Measurements from ENCODE around the gene BPI.

BPI gene

GRCh38 chr20:38267296-38267695 is 36.7 kb upstream of the BPI start:
- no peak overlapping the region; the same call in 1 of the 2 replicates for H3K27ac ChIP-seq (replicated peaks)
- DNase-seq (ENCODE audit: low read depth in 1 of 2, low spot score in 1 of 2) = peak in 1 of 2 experiments; percentile 40
- no peaks in the 10 kb centered on the region for H3K27me3 ChIP-seq (ENCODE audit: insufficient read depth, poor library complexity, severe bottlenecking)
- no peak overlapping the region for H3K4me3 ChIP-seq (replicated peaks; ENCODE audit: insufficient read depth, low read length)
- no peak for TF ChIP-seq POLR2AphosphoS5 (IDR thresholded peaks at IDR 0.05; ENCODE audit: low read depth)
- TF ChIP-seq SPI1 (IDR thresholded peaks at IDR 0.05; ENCODE audit: borderline replicate concordance, low read depth) = peak; percentile 23; the same call in 1 of the 2 replicates

GRCh38 chr20:38267901-38268514 is 35.9 kb upstream of the BPI start:
- Histone ChIP-seq H3K27ac (replicated peaks) (peak overlapping the region; percentile 5; the same call in 1 of the 2 replicates), H3K27me3 (ENCODE audit: insufficient read depth, poor library complexity, severe bottlenecking) (no peaks in the 10 kb centered on the region), H3K4me3 (replicated peaks; ENCODE audit: insufficient read depth, low read length) (no peak overlapping the region)
- TF ChIP-seq GABPA (IDR thresholded peaks at IDR 0.05; ENCODE audit: low read depth) (no peak), SPI1 (IDR thresholded peaks at IDR 0.05; ENCODE audit: borderline replicate concordance, low read depth) (no peak), CTCF (IDR thresholded peaks at IDR 0.05; ENCODE audit: insufficient read depth, low read length) (no peak), POLR2AphosphoS5 (IDR thresholded peaks at IDR 0.05; ENCODE audit: low read depth) (no peak)
- TF ChIP-seq, protein P1, sequence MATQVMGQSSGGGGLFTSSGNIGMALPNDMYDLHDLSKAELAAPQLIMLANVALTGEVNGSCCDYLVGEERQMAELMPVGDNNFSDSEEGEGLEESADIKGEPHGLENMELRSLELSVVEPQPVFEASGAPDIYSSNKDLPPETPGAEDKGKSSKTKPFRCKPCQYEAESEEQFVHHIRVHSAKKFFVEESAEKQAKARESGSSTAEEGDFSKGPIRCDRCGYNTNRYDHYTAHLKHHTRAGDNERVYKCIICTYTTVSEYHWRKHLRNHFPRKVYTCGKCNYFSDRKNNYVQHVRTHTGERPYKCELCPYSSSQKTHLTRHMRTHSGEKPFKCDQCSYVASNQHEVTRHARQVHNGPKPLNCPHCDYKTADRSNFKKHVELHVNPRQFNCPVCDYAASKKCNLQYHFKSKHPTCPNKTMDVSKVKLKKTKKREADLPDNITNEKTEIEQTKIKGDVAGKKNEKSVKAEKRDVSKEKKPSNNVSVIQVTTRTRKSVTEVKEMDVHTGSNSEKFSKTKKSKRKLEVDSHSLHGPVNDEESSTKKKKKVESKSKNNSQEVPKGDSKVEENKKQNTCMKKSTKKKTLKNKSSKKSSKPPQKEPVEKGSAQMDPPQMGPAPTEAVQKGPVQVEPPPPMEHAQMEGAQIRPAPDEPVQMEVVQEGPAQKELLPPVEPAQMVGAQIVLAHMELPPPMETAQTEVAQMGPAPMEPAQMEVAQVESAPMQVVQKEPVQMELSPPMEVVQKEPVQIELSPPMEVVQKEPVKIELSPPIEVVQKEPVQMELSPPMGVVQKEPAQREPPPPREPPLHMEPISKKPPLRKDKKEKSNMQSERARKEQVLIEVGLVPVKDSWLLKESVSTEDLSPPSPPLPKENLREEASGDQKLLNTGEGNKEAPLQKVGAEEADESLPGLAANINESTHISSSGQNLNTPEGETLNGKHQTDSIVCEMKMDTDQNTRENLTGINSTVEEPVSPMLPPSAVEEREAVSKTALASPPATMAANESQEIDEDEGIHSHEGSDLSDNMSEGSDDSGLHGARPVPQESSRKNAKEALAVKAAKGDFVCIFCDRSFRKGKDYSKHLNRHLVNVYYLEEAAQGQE (IDR thresholded peaks at IDR 0.05; ENCODE audit: insufficient replicate concordance, low read depth) = no peak
- no peak for DNase-seq (ENCODE audit: low read depth in 1 of 2, low spot score in 1 of 2)

DNA sequence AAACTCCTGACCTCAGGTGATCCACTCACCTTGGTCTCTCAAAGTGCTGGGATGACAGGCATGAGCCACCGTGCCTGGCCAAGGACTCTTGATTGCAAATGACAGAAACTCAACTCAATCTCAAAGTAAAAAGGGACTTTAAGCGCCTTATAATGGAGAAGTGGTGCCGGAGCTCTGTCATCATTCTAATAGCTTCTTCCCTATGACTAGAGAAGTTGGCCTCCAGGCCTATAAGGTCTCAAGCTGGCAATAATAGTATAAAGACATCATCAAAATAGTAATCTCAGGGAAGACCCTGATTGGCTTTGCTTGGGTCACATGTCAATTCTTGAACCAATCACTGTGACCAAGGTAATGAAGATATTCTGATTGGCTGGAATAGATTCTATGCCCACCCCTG is 34.9 kb upstream of the BPI start:
- no peaks in the 10 kb centered on the region for H3K27me3 ChIP-seq (ENCODE audit: insufficient read depth, poor library complexity, severe bottlenecking)
- H3K27ac ChIP-seq (replicated peaks) = no peak overlapping the region
- DNase-seq (ENCODE audit: low read depth in 1 of 2, low spot score in 1 of 2) = no peak
- no peak for TF ChIP-seq POLR2AphosphoS5 (IDR thresholded peaks at IDR 0.05; ENCODE audit: low read depth)
- TF ChIP-seq, protein P1 (IDR thresholded peaks at IDR 0.05; ENCODE audit: insufficient replicate concordance, low read depth) = no peak
- TF ChIP-seq CTCF (IDR thresholded peaks at IDR 0.05; ENCODE audit: insufficient read depth, low read length) = no peak
- no peak for TF ChIP-seq SPI1 (IDR thresholded peaks at IDR 0.05; ENCODE audit: borderline replicate concordance, low read depth)
- no peak for TF ChIP-seq GABPA (IDR thresholded peaks at IDR 0.05; ENCODE audit: low read depth)
- no peak overlapping the region for H3K4me3 ChIP-seq (replicated peaks; ENCODE audit: insufficient read depth, low read length)

GRCh38 chr20:38269715-38270114 is 34.2 kb upstream of the BPI start:
- no peak for TF ChIP-seq SPI1 (IDR thresholded peaks at IDR 0.05; ENCODE audit: borderline replicate concordance, low read depth)
- TF ChIP-seq, protein P1 (IDR thresholded peaks at IDR 0.05; ENCODE audit: insufficient replicate concordance, low read depth) = no peak
- TF ChIP-seq GABPA (IDR thresholded peaks at IDR 0.05; ENCODE audit: low read depth) = no peak
- no peak for TF ChIP-seq CTCF (IDR thresholded peaks at IDR 0.05; ENCODE audit: insufficient read depth, low read length)
- TF ChIP-seq POLR2AphosphoS5 (IDR thresholded peaks at IDR 0.05; ENCODE audit: low read depth) = no peak
- DNase-seq (ENCODE audit: low read depth in 1 of 2, low spot score in 1 of 2) = no peak
- Histone ChIP-seq H3K27ac (replicated peaks) (no peak overlapping the region), H3K27me3 (ENCODE audit: insufficient read depth, poor library complexity, severe bottlenecking) (no peaks in the 10 kb centered on the region), H3K4me3 (replicated peaks; ENCODE audit: insufficient read depth, low read length) (no peak overlapping the region)

All from HL-60 (cell line).